Prostate gland (tissue), 1 donor: Measurements from ENCODE around the gene PDE11A.

Experiments
- POLR2A ChIP-seq: fragments of 450-650 bp; IDR thresholded peaks from one replicate; pipeline ENCODE4 v1.6.1; 2016; ENCODE audit warnings: antibody characterized with exemption, mild to moderate bottlenecking
- POLR2AphosphoS5 ChIP-seq: sonication (generic); formaldehyde crosslinking; IDR thresholded peaks from one replicate; pipeline ENCODE4 v1.6.1; 2017; ENCODE audit warnings: antibody characterized with exemption

DNA sequence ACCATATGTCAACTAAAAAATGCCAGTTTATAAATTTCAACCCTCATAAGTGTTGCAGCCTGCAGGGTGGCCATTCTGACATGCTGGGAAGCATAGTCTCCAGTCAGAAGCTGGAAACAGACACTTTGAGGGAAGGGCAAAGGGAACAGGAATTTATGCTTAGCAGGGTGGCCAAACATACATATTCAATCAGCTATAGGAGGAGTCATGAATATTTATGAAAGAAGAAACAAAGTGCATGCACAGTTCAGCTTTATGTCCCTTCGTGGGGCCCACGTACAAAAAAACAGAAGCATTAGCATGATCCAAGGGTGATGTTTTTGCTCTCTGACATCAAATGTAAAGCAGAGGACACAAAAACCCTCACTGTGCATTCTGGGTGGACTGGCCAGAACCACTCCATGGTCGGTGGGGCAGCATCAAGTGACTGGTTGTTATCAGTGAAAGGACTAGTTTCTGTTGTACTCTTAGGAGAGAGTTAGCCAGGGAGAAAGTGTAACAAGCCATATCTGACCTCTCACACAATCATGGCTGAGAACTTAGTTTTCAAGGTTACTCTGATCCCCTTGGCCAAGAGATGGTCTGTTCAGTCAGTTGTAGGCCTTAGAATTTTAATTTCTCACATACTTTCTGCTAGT is 9.9 kb upstream of the PDE11A start:
- TF ChIP-seq POLR2A (no peak), POLR2AphosphoS5 (no peak)
